Type B pancreatic cell (in vitro differentiated cells): ENCODE data around the gene BPIFB4. TPM values are rescaled to one million over a fixed set of nuclear protein-coding genes. Genes with fewer than 3 reads are reported as not detected.

Source experiments
- DNase-seq: peaks from one replicate; pipeline ENCODE4 v3.0.0; 2021; ENCODE audit warnings: mixed read lengths; ENCODE audit not compliant: unreplicated experiment; ENCODE audit errors: extremely low spot score
- H3K27ac Mint-ChIP-seq: 2 replicates; pipeline ENCODE4 v1.8.0; 2021; ENCODE audit warnings: mild to moderate bottlenecking, mixed read lengths
- H3K27me3 Mint-ChIP-seq: 2 replicates; pipeline ENCODE4 v1.8.0; 2021; ENCODE audit warnings: mixed read lengths
- H3K36me3 Mint-ChIP-seq: 2 replicates; pipeline ENCODE4 v1.8.0; 2021; ENCODE audit warnings: mixed read lengths
- H3K4me1 Mint-ChIP-seq: one replicate; pipeline ENCODE4 v1.8.0; 2021; ENCODE audit warnings: mixed read lengths; ENCODE audit not compliant: unreplicated experiment
- H3K4me3 Mint-ChIP-seq: 2 replicates; pipeline ENCODE4 v1.8.0; 2021; ENCODE audit warnings: mild to moderate bottlenecking, mixed read lengths
- H3K9me3 Mint-ChIP-seq: 2 replicates; pipeline ENCODE4 v1.8.0; 2021; ENCODE audit warnings: mixed read lengths
- total RNA-seq: library from RNA; stranded (reverse); gene quantifications from 2 replicates; pipeline ENCODE4 v1.2.1, GENCODE V29; 2021; ENCODE audit warnings: low replicate concordance
- TF ChIP-seq, protein P1 (sequence below): fragments of 200-600 bp; sonication (generic); conservative IDR thresholded peaks from 2 replicates; pipeline ENCODE4 v1.5.0; 2021; ENCODE audit warnings: antibody characterized with exemption, mild to moderate bottlenecking

BPIFB4 gene
- total RNA-seq, 1 donor from 2014 or later, result not detected

DNA sequence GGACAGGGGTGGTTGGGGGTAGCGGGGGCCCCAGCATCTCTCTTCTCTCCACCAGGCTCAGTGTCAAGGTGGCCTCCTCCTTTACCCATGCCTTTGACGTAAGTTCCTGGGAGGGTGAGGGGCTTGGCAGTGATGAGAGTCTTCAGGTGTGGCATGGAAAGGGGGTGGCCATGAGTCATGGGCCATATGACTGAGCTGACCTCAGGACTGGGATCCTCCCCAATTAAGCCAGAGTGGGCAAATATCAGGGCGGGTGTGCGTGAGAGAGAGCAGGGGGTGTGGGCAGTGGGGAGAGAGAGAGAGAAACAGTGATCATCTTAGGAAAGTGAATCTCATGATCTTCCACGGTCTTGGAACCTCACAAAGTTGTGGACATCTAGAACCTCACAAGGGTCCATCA is 8.2 kb upstream of the BPIFB4 start:
- no peak overlapping the region for H3K4me3 Mint-ChIP-seq
- no peaks in the 10 kb centered on the region for H3K36me3 Mint-ChIP-seq
- TF ChIP-seq, protein P1, sequence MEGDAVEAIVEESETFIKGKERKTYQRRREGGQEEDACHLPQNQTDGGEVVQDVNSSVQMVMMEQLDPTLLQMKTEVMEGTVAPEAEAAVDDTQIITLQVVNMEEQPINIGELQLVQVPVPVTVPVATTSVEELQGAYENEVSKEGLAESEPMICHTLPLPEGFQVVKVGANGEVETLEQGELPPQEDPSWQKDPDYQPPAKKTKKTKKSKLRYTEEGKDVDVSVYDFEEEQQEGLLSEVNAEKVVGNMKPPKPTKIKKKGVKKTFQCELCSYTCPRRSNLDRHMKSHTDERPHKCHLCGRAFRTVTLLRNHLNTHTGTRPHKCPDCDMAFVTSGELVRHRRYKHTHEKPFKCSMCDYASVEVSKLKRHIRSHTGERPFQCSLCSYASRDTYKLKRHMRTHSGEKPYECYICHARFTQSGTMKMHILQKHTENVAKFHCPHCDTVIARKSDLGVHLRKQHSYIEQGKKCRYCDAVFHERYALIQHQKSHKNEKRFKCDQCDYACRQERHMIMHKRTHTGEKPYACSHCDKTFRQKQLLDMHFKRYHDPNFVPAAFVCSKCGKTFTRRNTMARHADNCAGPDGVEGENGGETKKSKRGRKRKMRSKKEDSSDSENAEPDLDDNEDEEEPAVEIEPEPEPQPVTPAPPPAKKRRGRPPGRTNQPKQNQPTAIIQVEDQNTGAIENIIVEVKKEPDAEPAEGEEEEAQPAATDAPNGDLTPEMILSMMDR, result no peak
- H3K27ac Mint-ChIP-seq, result no peak overlapping the region
- H3K27me3 Mint-ChIP-seq, result peaks cover 55% of the 10 kb centered on the region
- no peaks in the 10 kb centered on the region for H3K4me1 Mint-ChIP-seq
- DNase-seq, result no peak
- H3K9me3 Mint-ChIP-seq, result no peaks in the 10 kb centered on the region

DNA sequence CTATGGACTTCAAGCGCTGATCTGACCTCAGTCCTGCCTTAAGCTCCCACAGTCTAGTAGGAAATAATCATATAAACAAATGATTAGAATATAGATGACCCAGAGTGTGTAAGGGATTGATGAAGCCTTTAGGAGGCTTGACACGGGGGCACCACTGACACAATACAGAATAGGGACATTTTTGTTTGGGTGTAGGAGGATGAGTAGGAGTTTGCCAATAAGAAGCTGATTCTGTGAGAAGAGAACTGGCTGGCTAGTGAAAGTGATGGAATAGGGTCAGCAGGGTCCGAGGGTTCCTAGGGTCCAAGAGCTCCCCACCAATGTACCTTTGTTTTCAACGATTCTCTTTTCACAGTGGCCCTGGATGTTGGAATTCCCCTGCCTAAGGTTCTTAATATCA is 7.1 kb upstream of the BPIFB4 start:
- DNase-seq, result no peak
- Mint-ChIP-seq H3K4me3 (no peak overlapping the region), H3K9me3 (no peaks in the 10 kb centered on the region), H3K4me1 (no peaks in the 10 kb centered on the region), H3K27me3 (peaks cover 51% of the 10 kb centered on the region), H3K36me3 (no peaks in the 10 kb centered on the region), H3K27ac (no peak overlapping the region)
- TF ChIP-seq, protein P1, result no peak

- Mint-ChIP-seq H3K9me3 (no peaks in the 10 kb centered on the region), H3K4me1 (no peaks in the 10 kb centered on the region), H3K27me3 (peaks cover 54% of the 10 kb centered on the region), H3K27ac (no peak overlapping the region), H3K4me3 (no peak overlapping the region), H3K36me3 (no peaks in the 10 kb centered on the region)
- TF ChIP-seq, protein P1, result no peak
- DNase-seq, result no peak
Measured at GRCh38 chr20:33072813-33073212, 6.6 kb upstream of the BPIFB4 start.

- Mint-ChIP-seq H3K4me1 (no peaks in the 10 kb centered on the region), H3K9me3 (no peaks in the 10 kb centered on the region), H3K27ac (no peak overlapping the region), H3K36me3 (no peaks in the 10 kb centered on the region), H3K27me3 (peaks cover 61% of the 10 kb centered on the region), H3K4me3 (no peak overlapping the region)
- no peak for DNase-seq
- TF ChIP-seq, protein P1, result no peak
Measured at GRCh38 chr20:33074675-33075074, 4.8 kb upstream of the BPIFB4 start.

DNA sequence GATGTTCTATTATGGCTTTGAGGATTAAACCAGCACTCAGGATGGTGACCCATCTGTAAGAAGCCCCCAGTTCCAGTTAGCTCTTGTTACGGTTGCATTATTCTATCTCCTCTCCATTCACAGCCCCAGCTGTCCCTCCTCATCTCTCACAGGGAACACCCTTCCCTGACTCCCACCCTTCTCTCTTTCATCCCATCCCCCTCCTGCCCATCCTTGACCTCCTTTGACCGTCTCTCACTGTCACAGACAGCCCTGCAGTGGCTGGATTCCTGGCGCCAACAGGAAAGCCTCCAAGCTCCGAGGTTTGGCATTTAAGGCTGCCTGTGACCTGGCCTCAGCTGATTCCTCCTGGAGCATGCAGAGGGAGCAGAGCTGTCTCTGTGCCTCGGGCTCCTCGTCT is 4.2 kb upstream of the BPIFB4 start:
- Mint-ChIP-seq H3K4me1 (no peaks in the 10 kb centered on the region), H3K36me3 (no peaks in the 10 kb centered on the region), H3K9me3 (no peaks in the 10 kb centered on the region), H3K27me3 (peaks cover 63% of the 10 kb centered on the region), H3K27ac (no peak overlapping the region), H3K4me3 (no peak overlapping the region)
- no peak for DNase-seq
- TF ChIP-seq, protein P1, result no peak
